ENCODE measurements around the gene DRAM1. TPM values are rescaled to one million over a fixed set of nuclear protein-coding genes. Genes with fewer than 3 reads are reported as not detected.
"Not testable (repeated sequence)": the region's sequence is repeated elsewhere in the genome, so short reads cannot be mapped to it uniquely, and the experiment has no call there.

DRAM1 gene
- total RNA-seq, 1 donor from 2014 or later: 17.4 TPM

GRCh38 chr12:101908395-101908794 lies 31.0 kb downstream of the DRAM1 start:
- no peak for TF ChIP-seq CTCF (IDR thresholded peaks at IDR 0.05; ENCODE audit: unreplicated experiment)
- DNase-seq (ENCODE audit: low spot score in 2 of 2, unreplicated experiment in 2 of 2): no peak
- Mint-ChIP-seq H3K4me3 (no peak overlapping the region), H3K27me3 (ENCODE audit: low read depth) (no peaks in the 10 kb centered on the region), H3K27ac (no peak overlapping the region), H3K36me3 (peaks cover 2% of the 10 kb centered on the region), H3K4me1 (no peaks in the 10 kb centered on the region), H3K9me3 (no peaks in the 10 kb centered on the region)

GRCh38 chr12:101909646-101910045 lies 32.3 kb downstream of the DRAM1 start:
- no peak for DNase-seq (ENCODE audit: low spot score in 2 of 2, unreplicated experiment in 2 of 2)
- Mint-ChIP-seq H3K36me3 (peaks cover 2% of the 10 kb centered on the region), H3K4me1 (no peaks in the 10 kb centered on the region), H3K27me3 (ENCODE audit: low read depth) (no peaks in the 10 kb centered on the region), H3K27ac (no peak overlapping the region), H3K9me3 (no peaks in the 10 kb centered on the region), H3K4me3 (no peak overlapping the region)
- no peak for TF ChIP-seq CTCF (IDR thresholded peaks at IDR 0.05; ENCODE audit: unreplicated experiment)

- no peak overlapping the region for H3K4me3 Mint-ChIP-seq
- no peak overlapping the region for H3K27ac Mint-ChIP-seq
- H3K36me3 Mint-ChIP-seq: no peaks in the 10 kb centered on the region
- H3K27me3 Mint-ChIP-seq (ENCODE audit: low read depth): no peaks in the 10 kb centered on the region
- no peaks in the 10 kb centered on the region for H3K9me3 Mint-ChIP-seq
- DNase-seq (ENCODE audit: low spot score in 2 of 2, unreplicated experiment in 2 of 2): no peak
- no peak for TF ChIP-seq CTCF (IDR thresholded peaks at IDR 0.05; ENCODE audit: unreplicated experiment)
- H3K4me1 Mint-ChIP-seq: no peaks in the 10 kb centered on the region
Observed at GRCh38 chr12:101915841-101916240, 38.5 kb downstream of the DRAM1 start.

- H3K4me3 Mint-ChIP-seq: not testable (repeated sequence)
Observed at GRCh38 chr12:101918805-101919204, 41.4 kb downstream of the DRAM1 start.

GRCh38 chr12:101919447-101919846 lies 42.1 kb downstream of the DRAM1 start:
- H3K4me3 Mint-ChIP-seq: no peak overlapping the region
- no peak overlapping the region for H3K27ac Mint-ChIP-seq
- H3K9me3 Mint-ChIP-seq: peaks cover 3% of the 10 kb centered on the region
- H3K27me3 Mint-ChIP-seq (ENCODE audit: low read depth): no peaks in the 10 kb centered on the region
- TF ChIP-seq CTCF (IDR thresholded peaks at IDR 0.05; ENCODE audit: unreplicated experiment): no peak
- DNase-seq (ENCODE audit: low spot score in 2 of 2, unreplicated experiment in 2 of 2): no peak
- H3K36me3 Mint-ChIP-seq: peaks cover 1% of the 10 kb centered on the region
- no peaks in the 10 kb centered on the region for H3K4me1 Mint-ChIP-seq

More at GRCh38 chr12:101918805-101919204, 41.4 kb downstream of the DRAM1 start:
- not testable (repeated sequence) for H3K27me3 Mint-ChIP-seq (ENCODE audit: low read depth); DNase-seq (ENCODE audit: low spot score in 2 of 2, unreplicated experiment in 2 of 2); H3K27ac Mint-ChIP-seq; H3K4me1 Mint-ChIP-seq; H3K36me3 Mint-ChIP-seq; H3K9me3 Mint-ChIP-seq

GRCh38 chr12:101920906-101921305 lies 43.5 kb downstream of the DRAM1 start:
- DNase-seq (ENCODE audit: low spot score in 2 of 2, unreplicated experiment in 2 of 2): no peak
- Mint-ChIP-seq H3K27ac (no peak overlapping the region), H3K36me3 (peaks cover 1% of the 10 kb centered on the region), H3K4me3 (no peak overlapping the region), H3K9me3 (peaks cover 3% of the 10 kb centered on the region), H3K27me3 (ENCODE audit: low read depth) (no peaks in the 10 kb centered on the region), H3K4me1 (no peaks in the 10 kb centered on the region)
- TF ChIP-seq CTCF (IDR thresholded peaks at IDR 0.05; ENCODE audit: unreplicated experiment): no peak
